Thyroid gland (tissue), 4 donors: Measurements from ENCODE around the gene PRKG2.
"Not testable (repeated sequence)": the region's sequence is repeated elsewhere in the genome, so short reads cannot be mapped to it uniquely, and the experiment has no call there.

ENCODE experiments used
- POLR2A ChIP-seq, 2 donors: fragments of 450-650 bp; IDR thresholded peaks; one replicate each; pipeline ENCODE4 v1.6.1; 2017; ENCODE audit warnings: antibody characterized with exemption in 2 of 2, mild to moderate bottlenecking in 2 of 2, moderate library complexity in 1 of 2
- TF ChIP-seq, protein P1 (sequence below), 6 experiments: fragments of 200-600 bp in 3 of 6; fragments of 450-650 bp in 3 of 6; sonication (generic) in 3 of 6; IDR thresholded peaks; one replicate each; pipeline ENCODE4 v1.5.1; 2016 to 2019; ENCODE audit warnings: antibody characterized with exemption in 6 of 6, mild to moderate bottlenecking in 2 of 6, inconsistent platforms in 1 of 6, moderate library complexity in 1 of 6

DNA sequence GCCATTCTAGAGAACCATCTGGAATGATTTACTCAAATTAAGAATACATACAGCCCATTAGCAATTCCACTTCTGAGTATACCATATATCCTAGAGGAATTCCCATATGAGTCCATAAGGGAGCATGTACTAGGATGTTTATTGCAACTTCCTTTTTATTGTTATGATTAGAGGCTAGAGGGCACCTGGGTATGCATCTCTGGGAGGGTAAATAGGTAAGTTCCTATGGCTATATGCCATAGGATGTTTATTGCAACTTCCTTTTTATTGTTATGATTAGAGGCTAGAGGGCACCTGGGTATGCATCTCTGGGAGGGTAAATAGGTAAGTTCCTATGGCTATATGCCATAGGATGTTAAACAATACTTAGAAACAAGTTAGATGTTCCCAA lies 7.1 kb upstream of the PRKG2 start:
- TF ChIP-seq, protein P1, sequence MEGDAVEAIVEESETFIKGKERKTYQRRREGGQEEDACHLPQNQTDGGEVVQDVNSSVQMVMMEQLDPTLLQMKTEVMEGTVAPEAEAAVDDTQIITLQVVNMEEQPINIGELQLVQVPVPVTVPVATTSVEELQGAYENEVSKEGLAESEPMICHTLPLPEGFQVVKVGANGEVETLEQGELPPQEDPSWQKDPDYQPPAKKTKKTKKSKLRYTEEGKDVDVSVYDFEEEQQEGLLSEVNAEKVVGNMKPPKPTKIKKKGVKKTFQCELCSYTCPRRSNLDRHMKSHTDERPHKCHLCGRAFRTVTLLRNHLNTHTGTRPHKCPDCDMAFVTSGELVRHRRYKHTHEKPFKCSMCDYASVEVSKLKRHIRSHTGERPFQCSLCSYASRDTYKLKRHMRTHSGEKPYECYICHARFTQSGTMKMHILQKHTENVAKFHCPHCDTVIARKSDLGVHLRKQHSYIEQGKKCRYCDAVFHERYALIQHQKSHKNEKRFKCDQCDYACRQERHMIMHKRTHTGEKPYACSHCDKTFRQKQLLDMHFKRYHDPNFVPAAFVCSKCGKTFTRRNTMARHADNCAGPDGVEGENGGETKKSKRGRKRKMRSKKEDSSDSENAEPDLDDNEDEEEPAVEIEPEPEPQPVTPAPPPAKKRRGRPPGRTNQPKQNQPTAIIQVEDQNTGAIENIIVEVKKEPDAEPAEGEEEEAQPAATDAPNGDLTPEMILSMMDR (IDR thresholded peaks at IDR 0.05): not testable (repeated sequence)
- TF ChIP-seq POLR2A (IDR thresholded peaks at IDR 0.05): not testable (repeated sequence)
